HEK293 (cell line): ENCODE measurements around the gene RSRP1.

Experiments used
- GLI2 ChIP-seq: fragments of 450-650 bp; formaldehyde crosslinking; IDR thresholded peaks from 2 replicates; pipeline ENCODE4; 2017; ENCODE audit warnings: missing biosample characterization, missing genetic modification characterization, low read depth, borderline replicate concordance
- GLI4 ChIP-seq: fragments of 450-650 bp; formaldehyde crosslinking; IDR thresholded peaks from 2 replicates; pipeline ENCODE4 v1.5.1; 2016; ENCODE audit warnings: missing biosample characterization, missing genetic modification characterization
- KLF16 ChIP-seq: fragments of 450-650 bp; formaldehyde crosslinking; IDR thresholded peaks from 2 replicates; pipeline ENCODE4 v1.5.1; 2017; ENCODE audit warnings: missing biosample characterization, missing genetic modification characterization
- SETDB1 ChIP-seq: IDR thresholded peaks from one replicate; pipeline ENCODE4 v1.6.1; 2017; ENCODE audit warnings: mild to moderate bottlenecking, low read length, moderate library complexity, mixed read lengths; ENCODE audit not compliant: insufficient read length
- SP2 ChIP-seq: fragments of 450-650 bp; formaldehyde crosslinking; IDR thresholded peaks from 2 replicates; pipeline ENCODE4 v1.5.1; 2016; ENCODE audit warnings: missing biosample characterization, missing genetic modification characterization
- ZEB2 ChIP-seq: fragments of 450-650 bp; formaldehyde crosslinking; IDR thresholded peaks from 2 replicates; pipeline ENCODE4 v1.5.1; 2016; ENCODE audit warnings: missing biosample characterization, missing genetic modification characterization
- ZFP3 ChIP-seq: fragments of 450-650 bp; formaldehyde crosslinking; IDR thresholded peaks from 2 replicates; pipeline ENCODE4 v1.5.1; 2016; ENCODE audit warnings: low read depth, missing biosample characterization, missing genetic modification characterization
- ZFP41 ChIP-seq: fragments of 450-650 bp; formaldehyde crosslinking; IDR thresholded peaks from 2 replicates; pipeline ENCODE4 v1.5.1; 2016; ENCODE audit warnings: missing biosample characterization, missing genetic modification characterization, borderline replicate concordance
- ZNF10 ChIP-seq: fragments of 450-650 bp; formaldehyde crosslinking; IDR thresholded peaks from 2 replicates; pipeline ENCODE4 v1.5.1; 2017; ENCODE audit warnings: missing biosample characterization, missing genetic modification characterization
- ZNF112 ChIP-seq: fragments of 450-650 bp; formaldehyde crosslinking; IDR thresholded peaks from 2 replicates; pipeline ENCODE4 v1.5.0; 2017; ENCODE audit warnings: missing biosample characterization, missing genetic modification characterization
- ZNF155 ChIP-seq: fragments of 450-650 bp; formaldehyde crosslinking; IDR thresholded peaks from 2 replicates; pipeline ENCODE4 v1.5.1; 2016; ENCODE audit warnings: missing biosample characterization, missing genetic modification characterization
- ZNF174 ChIP-seq: fragments of 450-650 bp; formaldehyde crosslinking; IDR thresholded peaks from 2 replicates; pipeline ENCODE4 v1.5.0; 2017; ENCODE audit warnings: missing biosample characterization, mild to moderate bottlenecking, missing genetic modification characterization
- ZNF2 ChIP-seq: fragments of 450-650 bp; formaldehyde crosslinking; IDR thresholded peaks from 2 replicates; pipeline ENCODE4 v1.5.1; 2016; ENCODE audit warnings: missing biosample characterization, missing genetic modification characterization
- ZNF202 ChIP-seq: fragments of 450-650 bp; formaldehyde crosslinking; IDR thresholded peaks from 2 replicates; pipeline ENCODE4 v1.5.1; 2016; ENCODE audit warnings: missing biosample characterization, missing genetic modification characterization, borderline replicate concordance
- ZNF266 ChIP-seq: fragments of 450-650 bp; formaldehyde crosslinking; IDR thresholded peaks from 2 replicates; pipeline ENCODE4 v1.5.1; 2016; ENCODE audit warnings: missing biosample characterization, missing genetic modification characterization, low read depth
- ZNF350 ChIP-seq: fragments of 450-650 bp; formaldehyde crosslinking; IDR thresholded peaks from 2 replicates; pipeline ENCODE4 v1.5.0; 2017; ENCODE audit warnings: missing biosample characterization, mild to moderate bottlenecking, missing genetic modification characterization
- ZNF391 ChIP-seq: fragments of 450-650 bp; formaldehyde crosslinking; IDR thresholded peaks from 2 replicates; pipeline ENCODE4 v1.5.1; 2016; ENCODE audit warnings: low read depth, missing biosample characterization, missing genetic modification characterization, borderline replicate concordance
- ZNF558 ChIP-seq: fragments of 450-650 bp; formaldehyde crosslinking; IDR thresholded peaks from 2 replicates; pipeline ENCODE4 v1.5.1; 2016; ENCODE audit warnings: missing biosample characterization, missing genetic modification characterization
- ZNF629 ChIP-seq: fragments of 450-650 bp; formaldehyde crosslinking; IDR thresholded peaks from 2 replicates; pipeline ENCODE4 v1.5.1; 2017; ENCODE audit warnings: missing biosample characterization, missing genetic modification characterization
- ZNF830 ChIP-seq: fragments of 450-650 bp; IDR thresholded peaks from 2 replicates; pipeline ENCODE4 v1.5.0; 2018; ENCODE audit warnings: missing biosample characterization, missing genetic modification characterization, low read depth, mild to moderate bottlenecking, moderate library complexity
- ZSCAN30 ChIP-seq: fragments of 450-650 bp; IDR thresholded peaks from 2 replicates; pipeline ENCODE4 v1.5.1; 2018; ENCODE audit warnings: missing biosample characterization, mild to moderate bottlenecking, missing genetic modification characterization, moderate library complexity
- TF ChIP-seq, protein P1 (sequence below): fragments of 450-650 bp; formaldehyde crosslinking; IDR thresholded peaks from 2 replicates; pipeline ENCODE4 v1.5.1; 2016; ENCODE audit warnings: missing biosample characterization, missing genetic modification characterization
- TF ChIP-seq, protein P2 (sequence below): fragments of 450-650 bp; formaldehyde crosslinking; IDR thresholded peaks from 2 replicates; pipeline ENCODE4 v1.5.1; 2016; ENCODE audit warnings: missing biosample characterization, missing genetic modification characterization
- TF ChIP-seq, protein P3 (sequence below): fragments of 450-650 bp; formaldehyde crosslinking; IDR thresholded peaks from 2 replicates; pipeline ENCODE4 v1.5.1; 2017; ENCODE audit warnings: missing biosample characterization, missing genetic modification characterization
- TF ChIP-seq, protein P4 (sequence below): fragments of 450-650 bp; IDR thresholded peaks from 2 replicates; pipeline ENCODE4 v1.5.1; 2018; ENCODE audit warnings: missing biosample characterization, missing genetic modification characterization
- TF ChIP-seq, protein P5 (sequence below): fragments of 450-650 bp; formaldehyde crosslinking; IDR thresholded peaks from 2 replicates; pipeline ENCODE4 v1.5.1; 2017; ENCODE audit warnings: missing biosample characterization, missing genetic modification characterization
- TF ChIP-seq, protein P6 (sequence below): fragments of 450-650 bp; formaldehyde crosslinking; IDR thresholded peaks from 2 replicates; pipeline ENCODE4 v1.5.1; 2016; ENCODE audit warnings: missing biosample characterization, missing genetic modification characterization
- TF ChIP-seq, protein P7 (sequence below): fragments of 450-650 bp; formaldehyde crosslinking; IDR thresholded peaks from 2 replicates; pipeline ENCODE4 v1.5.1; 2017; ENCODE audit warnings: missing biosample characterization, missing genetic modification characterization

RSRP1 gene

DNA sequence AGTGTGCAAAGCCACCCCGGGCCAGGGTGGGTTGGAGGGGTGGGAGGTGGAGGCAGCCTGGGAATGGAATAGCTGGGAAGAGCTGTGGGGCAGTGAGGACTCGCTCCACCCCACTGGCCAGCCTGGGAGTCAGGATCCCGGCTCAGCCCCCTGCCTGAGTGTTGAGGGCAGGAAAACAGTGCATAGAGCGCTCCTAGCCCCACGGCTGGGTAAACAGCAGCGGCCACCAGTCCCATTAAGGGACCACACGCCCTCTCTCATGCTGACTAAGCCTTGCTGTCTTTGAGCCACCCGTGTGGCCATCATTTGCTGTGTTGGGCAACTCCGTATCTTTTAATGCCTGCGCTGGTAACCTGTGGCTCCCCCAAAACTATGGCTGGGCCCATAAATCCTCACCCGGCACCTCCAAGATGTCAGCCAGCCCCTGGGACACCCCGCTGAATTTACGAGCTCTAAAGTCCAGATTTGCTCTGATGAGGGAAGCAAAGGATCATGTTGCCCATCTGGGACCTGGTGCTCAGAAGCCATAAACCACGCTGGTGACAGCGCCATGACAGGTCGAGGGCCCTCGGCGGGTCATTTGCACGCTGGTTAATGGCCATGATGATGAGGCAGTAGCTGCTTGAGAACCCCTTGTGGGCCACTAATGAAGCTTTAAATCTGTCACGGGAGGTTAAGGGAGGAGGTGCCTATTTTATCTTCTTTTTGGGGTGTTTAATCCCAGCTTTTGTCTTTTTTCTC, 49.8 kb downstream of the RSRP1 start (continued):
- TF ChIP-seq ZNF174 (tag by site-specific recombination) (no peak), ZNF629 (tag by site-specific recombination) (no peak), GLI2 (tag by site-specific recombination) (no peak; the same call in 1 of the 2 replicates), ZNF112 (no peak), ZNF10 (no peak), KLF16 (tag by site-specific recombination) (no peak), ZNF202 (tag by site-specific recombination) (no peak), ZNF830 (no peak), GLI4 (tag by site-specific recombination) (no peak), ZNF2 (no peak), ZNF350 (no peak), SETDB1 (no peak), SP2 (tag by site-specific recombination) (no peak), ZNF558 (tag by site-specific recombination) (no peak), ZSCAN30 (tag by site-specific recombination) (no peak), ZFP41 (no peak), ZNF391 (tag by site-specific recombination) (no peak), ZNF155 (tag by site-specific recombination) (no peak), ZFP3 (no peak), ZEB2 (tag by site-specific recombination) (peak; percentile 34; the same call in 1 of the 2 replicates), ZNF266 (tag by site-specific recombination) (no peak)
- TF ChIP-seq, protein P1, sequence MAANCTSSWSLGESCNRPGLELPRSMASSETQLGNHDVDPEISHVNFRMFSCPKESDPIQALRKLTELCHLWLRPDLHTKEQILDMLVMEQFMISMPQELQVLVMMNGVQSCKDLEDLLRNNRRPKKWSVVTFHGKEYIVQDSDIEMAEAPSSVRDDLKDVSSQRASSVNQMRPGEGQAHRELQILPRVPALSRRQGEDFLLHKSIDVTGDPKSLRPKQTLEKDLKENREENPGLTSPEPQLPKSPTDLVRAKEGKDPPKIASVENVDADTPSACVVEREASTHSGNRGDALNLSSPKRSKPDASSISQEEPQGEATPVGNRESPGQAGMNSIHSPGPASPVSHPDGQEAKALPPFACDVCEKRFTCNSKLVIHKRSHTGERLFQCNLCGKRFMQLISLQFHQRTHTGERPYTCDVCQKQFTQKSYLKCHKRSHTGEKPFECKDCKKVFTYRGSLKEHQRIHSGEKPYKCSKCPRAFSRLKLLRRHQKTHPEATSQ: no peak
- TF ChIP-seq, protein P2, sequence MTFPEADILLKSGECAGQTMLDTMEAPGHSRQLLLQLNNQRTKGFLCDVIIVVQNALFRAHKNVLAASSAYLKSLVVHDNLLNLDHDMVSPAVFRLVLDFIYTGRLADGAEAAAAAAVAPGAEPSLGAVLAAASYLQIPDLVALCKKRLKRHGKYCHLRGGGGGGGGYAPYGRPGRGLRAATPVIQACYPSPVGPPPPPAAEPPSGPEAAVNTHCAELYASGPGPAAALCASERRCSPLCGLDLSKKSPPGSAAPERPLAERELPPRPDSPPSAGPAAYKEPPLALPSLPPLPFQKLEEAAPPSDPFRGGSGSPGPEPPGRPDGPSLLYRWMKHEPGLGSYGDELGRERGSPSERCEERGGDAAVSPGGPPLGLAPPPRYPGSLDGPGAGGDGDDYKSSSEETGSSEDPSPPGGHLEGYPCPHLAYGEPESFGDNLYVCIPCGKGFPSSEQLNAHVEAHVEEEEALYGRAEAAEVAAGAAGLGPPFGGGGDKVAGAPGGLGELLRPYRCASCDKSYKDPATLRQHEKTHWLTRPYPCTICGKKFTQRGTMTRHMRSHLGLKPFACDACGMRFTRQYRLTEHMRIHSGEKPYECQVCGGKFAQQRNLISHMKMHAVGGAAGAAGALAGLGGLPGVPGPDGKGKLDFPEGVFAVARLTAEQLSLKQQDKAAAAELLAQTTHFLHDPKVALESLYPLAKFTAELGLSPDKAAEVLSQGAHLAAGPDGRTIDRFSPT (tag by site-specific recombination): no peak
- TF ChIP-seq, protein P3, sequence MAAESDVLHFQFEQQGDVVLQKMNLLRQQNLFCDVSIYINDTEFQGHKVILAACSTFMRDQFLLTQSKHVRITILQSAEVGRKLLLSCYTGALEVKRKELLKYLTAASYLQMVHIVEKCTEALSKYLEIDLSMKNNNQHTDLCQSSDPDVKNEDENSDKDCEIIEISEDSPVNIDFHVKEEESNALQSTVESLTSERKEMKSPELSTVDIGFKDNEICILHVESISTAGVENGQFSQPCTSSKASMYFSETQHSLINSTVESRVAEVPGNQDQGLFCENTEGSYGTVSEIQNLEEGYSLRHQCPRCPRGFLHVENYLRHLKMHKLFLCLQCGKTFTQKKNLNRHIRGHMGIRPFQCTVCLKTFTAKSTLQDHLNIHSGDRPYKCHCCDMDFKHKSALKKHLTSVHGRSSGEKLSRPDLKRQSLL (tag by site-specific recombination): no peak
- TF ChIP-seq, protein P4, sequence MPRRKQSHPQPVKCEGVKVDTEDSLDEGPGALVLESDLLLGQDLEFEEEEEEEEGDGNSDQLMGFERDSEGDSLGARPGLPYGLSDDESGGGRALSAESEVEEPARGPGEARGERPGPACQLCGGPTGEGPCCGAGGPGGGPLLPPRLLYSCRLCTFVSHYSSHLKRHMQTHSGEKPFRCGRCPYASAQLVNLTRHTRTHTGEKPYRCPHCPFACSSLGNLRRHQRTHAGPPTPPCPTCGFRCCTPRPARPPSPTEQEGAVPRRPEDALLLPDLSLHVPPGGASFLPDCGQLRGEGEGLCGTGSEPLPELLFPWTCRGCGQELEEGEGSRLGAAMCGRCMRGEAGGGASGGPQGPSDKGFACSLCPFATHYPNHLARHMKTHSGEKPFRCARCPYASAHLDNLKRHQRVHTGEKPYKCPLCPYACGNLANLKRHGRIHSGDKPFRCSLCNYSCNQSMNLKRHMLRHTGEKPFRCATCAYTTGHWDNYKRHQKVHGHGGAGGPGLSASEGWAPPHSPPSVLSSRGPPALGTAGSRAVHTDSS: no peak
- TF ChIP-seq, protein P5, sequence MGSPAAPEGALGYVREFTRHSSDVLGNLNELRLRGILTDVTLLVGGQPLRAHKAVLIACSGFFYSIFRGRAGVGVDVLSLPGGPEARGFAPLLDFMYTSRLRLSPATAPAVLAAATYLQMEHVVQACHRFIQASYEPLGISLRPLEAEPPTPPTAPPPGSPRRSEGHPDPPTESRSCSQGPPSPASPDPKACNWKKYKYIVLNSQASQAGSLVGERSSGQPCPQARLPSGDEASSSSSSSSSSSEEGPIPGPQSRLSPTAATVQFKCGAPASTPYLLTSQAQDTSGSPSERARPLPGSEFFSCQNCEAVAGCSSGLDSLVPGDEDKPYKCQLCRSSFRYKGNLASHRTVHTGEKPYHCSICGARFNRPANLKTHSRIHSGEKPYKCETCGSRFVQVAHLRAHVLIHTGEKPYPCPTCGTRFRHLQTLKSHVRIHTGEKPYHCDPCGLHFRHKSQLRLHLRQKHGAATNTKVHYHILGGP (tag by site-specific recombination): no peak
- TF ChIP-seq, protein P6, sequence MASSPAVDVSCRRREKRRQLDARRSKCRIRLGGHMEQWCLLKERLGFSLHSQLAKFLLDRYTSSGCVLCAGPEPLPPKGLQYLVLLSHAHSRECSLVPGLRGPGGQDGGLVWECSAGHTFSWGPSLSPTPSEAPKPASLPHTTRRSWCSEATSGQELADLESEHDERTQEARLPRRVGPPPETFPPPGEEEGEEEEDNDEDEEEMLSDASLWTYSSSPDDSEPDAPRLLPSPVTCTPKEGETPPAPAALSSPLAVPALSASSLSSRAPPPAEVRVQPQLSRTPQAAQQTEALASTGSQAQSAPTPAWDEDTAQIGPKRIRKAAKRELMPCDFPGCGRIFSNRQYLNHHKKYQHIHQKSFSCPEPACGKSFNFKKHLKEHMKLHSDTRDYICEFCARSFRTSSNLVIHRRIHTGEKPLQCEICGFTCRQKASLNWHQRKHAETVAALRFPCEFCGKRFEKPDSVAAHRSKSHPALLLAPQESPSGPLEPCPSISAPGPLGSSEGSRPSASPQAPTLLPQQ (tag by site-specific recombination): no peak
- TF ChIP-seq, protein P7, sequence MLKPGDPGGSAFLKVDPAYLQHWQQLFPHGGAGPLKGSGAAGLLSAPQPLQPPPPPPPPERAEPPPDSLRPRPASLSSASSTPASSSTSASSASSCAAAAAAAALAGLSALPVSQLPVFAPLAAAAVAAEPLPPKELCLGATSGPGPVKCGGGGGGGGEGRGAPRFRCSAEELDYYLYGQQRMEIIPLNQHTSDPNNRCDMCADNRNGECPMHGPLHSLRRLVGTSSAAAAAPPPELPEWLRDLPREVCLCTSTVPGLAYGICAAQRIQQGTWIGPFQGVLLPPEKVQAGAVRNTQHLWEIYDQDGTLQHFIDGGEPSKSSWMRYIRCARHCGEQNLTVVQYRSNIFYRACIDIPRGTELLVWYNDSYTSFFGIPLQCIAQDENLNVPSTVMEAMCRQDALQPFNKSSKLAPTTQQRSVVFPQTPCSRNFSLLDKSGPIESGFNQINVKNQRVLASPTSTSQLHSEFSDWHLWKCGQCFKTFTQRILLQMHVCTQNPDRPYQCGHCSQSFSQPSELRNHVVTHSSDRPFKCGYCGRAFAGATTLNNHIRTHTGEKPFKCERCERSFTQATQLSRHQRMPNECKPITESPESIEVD (tag by site-specific recombination): no peak
